Spleen (tissue), 11 donors: ENCODE measurements around the gene GZMH. TPM values are rescaled to one million over a fixed set of nuclear protein-coding genes. Genes with fewer than 3 reads are reported as not detected.
"Not testable (repeated sequence)": the region's sequence is repeated elsewhere in the genome, so short reads cannot be mapped to it uniquely, and the experiment has no call there.

Experiments
- DNase-seq: peaks from one replicate; pipeline ENCODE4 v3.0.0-alpha.2; 2020
- H3K27ac ChIP-seq, 8 donors: fragments of 200-600 bp; sonication (generic) in 7 of 8; 1 replicate in 4 of 8; 2 replicates in 4 of 8; pipeline versions ENCODE4 v1.5.0 to v1.8.0; 2016 to 2021; ENCODE audit warnings: inconsistent platforms in 4 of 8, mild to moderate bottlenecking in 4 of 8, moderate library complexity in 1 of 8
- H3K27me3 ChIP-seq, 7 donors: fragments of 200-600 bp; sonication (generic) in 6 of 7; replicated peaks in 1 of 7; 1 replicate in 4 of 7; 2 replicates in 3 of 7; pipeline versions ENCODE4 v1.5.0 to v1.8.0; 2016 to 2021; ENCODE audit warnings: inconsistent platforms in 3 of 7, mild to moderate bottlenecking in 1 of 7
- H3K36me3 ChIP-seq, 6 donors: fragments of 200-600 bp; sonication (generic) in 5 of 6; 1 replicate in 4 of 6; 2 replicates in 2 of 6; pipeline versions ENCODE4 v1.5.0 to v1.8.0; 2016 to 2021; ENCODE audit warnings: inconsistent platforms in 2 of 6
- H3K4me1 ChIP-seq, 6 donors: fragments of 200-600 bp; sonication (generic) in 5 of 6; 1 replicate in 3 of 6; 2 replicates in 3 of 6; pipeline versions ENCODE4 v1.5.0 to v1.8.0; 2016 to 2021; ENCODE audit warnings: inconsistent platforms in 3 of 6
- H3K4me3 ChIP-seq, 8 donors: fragments of 200-600 bp; sonication (generic) in 7 of 8; 1 replicate in 4 of 8; 2 replicates in 4 of 8; pipeline versions ENCODE4 v1.5.0 to v1.8.0; 2016 to 2021; ENCODE audit warnings: inconsistent platforms in 4 of 8, mild to moderate bottlenecking in 4 of 8, moderate library complexity in 2 of 8
- H3K9me3 ChIP-seq, 8 donors: fragments of 200-600 bp; sonication (generic) in 7 of 8; 1 replicate in 4 of 8; 2 replicates in 4 of 8; pipeline versions ENCODE4 v1.5.0 to v1.8.0; 2016 to 2021; ENCODE audit warnings: inconsistent platforms in 4 of 8
- POLR2A ChIP-seq, 3 donors: fragments of 450-650 bp; IDR thresholded peaks; one replicate each; pipeline ENCODE4 v1.5.1; 2017; ENCODE audit warnings: antibody characterized with exemption in 3 of 3, mild to moderate bottlenecking in 1 of 3
- POLR2AphosphoS5 ChIP-seq, 3 donors: sonication (generic); formaldehyde crosslinking; IDR thresholded peaks; one replicate each; pipeline ENCODE4 v1.5.1; 2017; ENCODE audit warnings: antibody characterized with exemption in 3 of 3
- WGBS, 5 donors: extraction: QIAGEN DNeasy Blood & Tissue Kit in 3 of 5; methylation state at CpG; one replicate each; pipeline versions ENCODE4 v1.1.5 to v1.1.7; 2013 to 2018; 5-methylcytosine and 5-hydroxymethylcytosine counted together
- intact Hi-C: fragments of 100-400 bp; cut with DNase I; formaldehyde crosslinking; loops from one replicate; pipeline ENCODE4 v1.15.0; 2023; ENCODE audit warnings: low total_unique reads
- polyA plus RNA-seq, 3 donors: library from polyadenylated mRNA; stranded (reverse); fragments of 200-250 nt; gene quantifications; one replicate each; pipeline ENCODE4 v1.2.1, GENCODE V29; 2013
- total RNA-seq, 7 donors: library from RNA; depleted of rRNA in 3 of 7; stranded (reverse); fragments of >200 nt in 3 of 7; fragmentation: NEBNext Ultra II Directional in 4 of 7; extraction: Animal tissue kit (Norgen Biotek cat#: 25700) in 4 of 7; gene quantifications; one replicate each; pipeline versions ENCODE4 v1.1.0 to v1.2.1, GENCODE V29; 2016 to 2021
- TF ChIP-seq, protein P1 (sequence below), 11 experiments: fragments of 200-600 bp in 7 of 11; fragments of 450-650 bp in 4 of 11; sonication (generic) in 4 of 11; IDR thresholded peaks in 8 of 11; conservative IDR thresholded peaks in 3 of 11; 1 replicate in 7 of 11; 2 replicates in 4 of 11; pipeline versions ENCODE4 v1.4.0 to v1.8.0; 2016 to 2021; ENCODE audit warnings: antibody characterized with exemption in 11 of 11, inconsistent platforms in 4 of 11, mild to moderate bottlenecking in 1 of 11
- donor health status: healthy with polysubstance abuse.
- donor health status: DM: no; HTN: no; CAD: no; lungs with moderate emphysema.
- donor health status: DM: no; HTN: no; CAD: no.
- donor health status: Bipolar disorder and iron deficiency.
- donor health status: healthy.
- donor health status: DM: no; HTN: no; CAD: no.
- donor health status: DM: yes; HTN: yes; CAD: no.

The GZMH gene
- total and polyA plus RNA-seq, 10 donors: 2.8 to 29.4 (median 9.7) TPM

DNA sequence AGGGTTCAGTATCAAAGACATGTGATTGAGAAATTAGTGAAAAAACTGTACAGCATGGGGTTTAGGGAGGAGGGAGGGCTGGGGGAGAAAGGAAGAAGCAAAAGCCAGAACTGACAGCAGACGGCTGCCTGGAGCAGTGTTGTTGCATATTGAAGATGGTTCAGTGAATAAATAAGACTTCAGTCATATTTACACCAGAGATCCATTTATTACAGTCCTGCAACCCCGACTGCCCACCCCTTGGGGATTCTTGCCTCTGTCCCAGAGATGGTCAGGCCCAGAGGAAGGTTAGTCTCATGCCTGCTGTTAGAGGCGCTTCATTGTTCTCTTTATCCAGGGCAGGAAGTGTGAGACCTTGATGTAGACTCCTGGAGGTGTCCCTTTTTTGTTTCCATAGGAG is 3.2 kb downstream of the GZMH start:
- peak overlapping the region in 1 of 8 donors; percentile 34 for H3K4me3 ChIP-seq
- intact Hi-C loops: loop anchor here (5.0 kb wide), 1 partner anchor 76 kb away; no protein-coding TSS in a partner anchor
- H3K27ac ChIP-seq: peak overlapping the region in 3 of 8 donors; percentile 61 to 77 (median 63)
- H3K9me3 ChIP-seq: no peaks in the 10 kb centered on the region
- H3K36me3 ChIP-seq: no peaks in the 10 kb centered on the region
- H3K4me1 ChIP-seq: peaks cover 0 to 41% (median 31%) of the 10 kb centered on the region in 6 donors
- TF ChIP-seq, protein P1, sequence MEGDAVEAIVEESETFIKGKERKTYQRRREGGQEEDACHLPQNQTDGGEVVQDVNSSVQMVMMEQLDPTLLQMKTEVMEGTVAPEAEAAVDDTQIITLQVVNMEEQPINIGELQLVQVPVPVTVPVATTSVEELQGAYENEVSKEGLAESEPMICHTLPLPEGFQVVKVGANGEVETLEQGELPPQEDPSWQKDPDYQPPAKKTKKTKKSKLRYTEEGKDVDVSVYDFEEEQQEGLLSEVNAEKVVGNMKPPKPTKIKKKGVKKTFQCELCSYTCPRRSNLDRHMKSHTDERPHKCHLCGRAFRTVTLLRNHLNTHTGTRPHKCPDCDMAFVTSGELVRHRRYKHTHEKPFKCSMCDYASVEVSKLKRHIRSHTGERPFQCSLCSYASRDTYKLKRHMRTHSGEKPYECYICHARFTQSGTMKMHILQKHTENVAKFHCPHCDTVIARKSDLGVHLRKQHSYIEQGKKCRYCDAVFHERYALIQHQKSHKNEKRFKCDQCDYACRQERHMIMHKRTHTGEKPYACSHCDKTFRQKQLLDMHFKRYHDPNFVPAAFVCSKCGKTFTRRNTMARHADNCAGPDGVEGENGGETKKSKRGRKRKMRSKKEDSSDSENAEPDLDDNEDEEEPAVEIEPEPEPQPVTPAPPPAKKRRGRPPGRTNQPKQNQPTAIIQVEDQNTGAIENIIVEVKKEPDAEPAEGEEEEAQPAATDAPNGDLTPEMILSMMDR (IDR thresholded peaks at IDR 0.05 in 8 of 11, conservative IDR thresholded peaks at IDR 0.05 in 3 of 11): no peak
- no peak for TF ChIP-seq POLR2A (IDR thresholded peaks at IDR 0.05)
- TF ChIP-seq POLR2AphosphoS5 (IDR thresholded peaks at IDR 0.05): no peak
- 38 to 57% (median 49%) methylated on average over 3 of the region's 3 CpGs for WGBS, 5 donors
- no peaks in the 10 kb centered on the region for H3K27me3 ChIP-seq
- DNase-seq: no peak

DNA sequence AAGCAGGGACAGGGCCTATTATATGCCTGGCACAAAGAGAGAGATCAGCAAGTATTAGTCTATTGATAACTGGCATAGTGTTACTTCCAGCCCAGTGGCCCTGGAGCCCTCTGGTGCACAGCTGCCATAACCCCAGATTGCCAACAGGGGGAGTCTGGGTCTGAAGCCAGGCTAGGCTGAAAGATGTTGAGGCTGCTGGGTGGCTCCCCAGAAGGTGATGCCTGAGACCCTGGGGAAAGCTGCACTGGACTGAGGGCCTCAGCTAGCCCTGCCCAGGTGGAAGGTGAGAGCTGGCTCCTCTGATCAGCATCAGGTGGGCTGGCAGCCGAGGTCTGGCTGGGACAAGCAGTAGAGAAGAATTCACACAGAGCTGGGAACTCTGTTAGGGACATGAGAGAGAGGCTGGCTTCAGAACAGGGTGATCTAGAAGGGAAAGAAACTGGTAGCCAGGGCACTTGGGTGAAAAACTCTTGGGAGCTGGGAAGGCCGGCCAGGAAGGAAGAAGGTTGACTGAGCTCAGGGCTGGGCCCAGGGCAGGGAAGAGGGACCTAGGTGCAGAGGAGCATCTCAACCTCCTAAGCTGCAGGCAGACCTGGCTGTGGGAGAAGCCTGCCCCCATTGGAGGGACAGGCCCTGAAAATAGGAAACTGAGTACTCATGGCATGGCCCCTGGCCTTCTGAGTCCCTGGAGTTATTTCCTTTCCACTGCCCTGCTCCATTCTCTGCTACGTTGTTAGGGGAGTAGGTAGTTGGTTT is 3.9 kb downstream of the GZMH start:
- H3K4me3 ChIP-seq: no peak overlapping the region
- H3K4me1 ChIP-seq: peaks cover 0 to 41% (median 31%) of the 10 kb centered on the region in 6 donors
- H3K9me3 ChIP-seq: no peaks in the 10 kb centered on the region
- H3K27ac ChIP-seq: peak overlapping the region in 3 of 8 donors; percentile 61 to 77 (median 63)
- TF ChIP-seq POLR2A (IDR thresholded peaks at IDR 0.05): no peak
- TF ChIP-seq, protein P1 (IDR thresholded peaks at IDR 0.05 in 8 of 11, conservative IDR thresholded peaks at IDR 0.05 in 3 of 11): peak; percentile 50 to 88 (median 76)
- intact Hi-C loops: loop anchor here (5.0 kb wide), 1 partner anchor 77 kb away; no protein-coding TSS in a partner anchor
- WGBS, 5 donors: 55 to 68% (median 63%) methylated on average over 3 of the region's 3 CpGs
- DNase-seq: peak; percentile 87
- H3K27me3 ChIP-seq: no peaks in the 10 kb centered on the region
- H3K36me3 ChIP-seq: no peaks in the 10 kb centered on the region

DNA sequence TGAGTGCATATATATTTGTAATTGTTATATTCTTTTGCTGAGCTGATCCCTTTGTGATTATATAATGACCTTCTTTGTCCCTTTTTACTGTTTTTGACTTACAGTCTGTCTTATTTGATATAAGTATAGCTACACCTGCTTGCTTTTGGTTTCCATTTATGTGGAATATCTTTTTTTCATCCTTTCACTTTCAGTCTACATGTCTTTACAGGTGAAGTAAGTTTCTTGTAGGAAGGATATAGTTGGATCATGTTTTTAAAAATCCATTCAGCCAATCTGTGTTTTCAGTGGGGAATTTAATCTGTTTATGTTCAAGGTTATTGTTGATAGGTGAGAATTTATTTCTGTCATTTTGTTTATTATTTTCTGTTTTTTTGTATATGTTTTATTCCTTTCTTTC is 12.1 kb downstream of the GZMH start:
- Histone ChIP-seq H3K9me3 (peaks cover 0 to 58% (median 39%) of the 10 kb centered on the region in 8 donors), H3K4me1 (no peaks in the 10 kb centered on the region), H3K27ac (no peak overlapping the region), H3K27me3 (no peaks in the 10 kb centered on the region), H3K4me3 (no peak overlapping the region), H3K36me3 (no peaks in the 10 kb centered on the region)
- no peak for DNase-seq
- TF ChIP-seq, protein P1 (IDR thresholded peaks at IDR 0.05 in 8 of 11, conservative IDR thresholded peaks at IDR 0.05 in 3 of 11): no peak
- TF ChIP-seq POLR2AphosphoS5 (IDR thresholded peaks at IDR 0.05) (no peak), POLR2A (IDR thresholded peaks at IDR 0.05) (no peak)
- intact Hi-C loops: no loop called here

DNA sequence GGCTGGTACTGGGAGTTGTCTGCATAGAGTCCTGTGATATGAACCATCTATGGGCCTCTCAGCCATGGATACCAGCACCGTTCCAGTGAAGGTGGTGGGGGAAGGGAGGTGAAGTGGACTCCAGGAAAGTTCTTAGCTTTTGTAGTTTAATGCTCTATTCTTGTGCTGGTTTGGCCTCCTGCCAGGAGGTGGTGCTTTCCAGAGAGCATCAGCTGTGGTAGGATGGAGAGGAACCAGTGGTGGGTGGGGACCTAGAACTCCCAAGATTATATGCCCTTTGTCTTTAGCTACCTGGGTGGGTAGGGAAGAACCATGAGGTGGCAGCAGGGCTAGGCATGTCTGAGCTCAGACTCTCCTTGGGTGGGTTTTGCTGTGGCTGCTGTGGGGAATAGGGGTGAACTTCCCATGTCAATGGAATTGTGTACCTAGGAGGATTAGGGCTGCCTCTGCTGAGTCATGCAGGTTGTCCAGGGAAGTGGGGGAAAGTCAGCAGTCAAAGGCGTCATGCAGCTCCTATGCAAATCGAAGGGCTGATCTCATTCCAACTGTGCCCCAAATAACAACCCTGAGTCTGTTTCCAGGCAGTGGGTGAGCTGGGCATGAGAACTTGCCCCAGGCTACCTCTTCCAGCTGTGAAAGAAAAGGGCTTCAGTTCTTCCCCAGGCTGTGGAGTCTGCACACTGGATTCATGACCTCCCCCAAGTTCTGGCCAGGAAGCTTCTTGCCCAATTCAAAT is 14.2 kb downstream of the GZMH start:
- no peaks in the 10 kb centered on the region for H3K27me3 ChIP-seq
- H3K4me1 ChIP-seq: no peaks in the 10 kb centered on the region
- no peak overlapping the region for H3K27ac ChIP-seq
- DNase-seq: no peak
- H3K9me3 ChIP-seq: peaks cover 0 to 60% (median 40%) of the 10 kb centered on the region in 8 donors
- H3K4me3 ChIP-seq: no peak overlapping the region
- intact Hi-C loops: no loop called here
- 79 to 88% (median 82%) methylated on average over 3 of the region's 3 CpGs for WGBS, 5 donors
- TF ChIP-seq POLR2A (IDR thresholded peaks at IDR 0.05) (no peak), POLR2AphosphoS5 (IDR thresholded peaks at IDR 0.05) (no peak)
- TF ChIP-seq, protein P1 (IDR thresholded peaks at IDR 0.05 in 8 of 11, conservative IDR thresholded peaks at IDR 0.05 in 3 of 11): no peak
- H3K36me3 ChIP-seq: no peaks in the 10 kb centered on the region

DNA sequence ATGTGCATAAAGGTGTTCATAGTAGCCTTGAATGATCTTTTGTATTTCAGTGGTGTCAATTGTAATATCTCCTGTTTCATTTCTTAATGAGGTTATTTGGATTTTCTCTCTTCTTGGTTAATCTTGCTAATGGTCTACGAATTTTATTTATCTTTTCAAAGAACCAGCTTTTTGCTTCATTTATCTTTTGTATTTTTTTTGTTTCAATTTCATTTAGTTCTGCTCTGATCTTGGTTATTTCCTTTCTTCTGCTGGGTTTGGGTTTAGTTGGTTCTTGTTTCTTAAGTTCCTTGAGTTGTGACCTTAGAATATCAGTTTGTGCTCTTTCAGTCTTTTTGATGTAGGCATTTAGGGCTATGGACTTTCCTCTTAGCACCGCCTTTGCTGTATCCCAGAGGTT is 18.5 kb downstream of the GZMH start:
- peaks cover 0 to 51% (median 33%) of the 10 kb centered on the region in 8 donors for H3K9me3 ChIP-seq
- H3K27me3 ChIP-seq, DNase-seq, H3K27ac ChIP-seq, H3K4me1 ChIP-seq, intact Hi-C loops, H3K36me3 ChIP-seq, H3K4me3 ChIP-seq: not testable (repeated sequence)
- WGBS, 5 donors: 72 to 93% (median 86%) methylated on average over 2 of the region's 2 CpGs

DNA sequence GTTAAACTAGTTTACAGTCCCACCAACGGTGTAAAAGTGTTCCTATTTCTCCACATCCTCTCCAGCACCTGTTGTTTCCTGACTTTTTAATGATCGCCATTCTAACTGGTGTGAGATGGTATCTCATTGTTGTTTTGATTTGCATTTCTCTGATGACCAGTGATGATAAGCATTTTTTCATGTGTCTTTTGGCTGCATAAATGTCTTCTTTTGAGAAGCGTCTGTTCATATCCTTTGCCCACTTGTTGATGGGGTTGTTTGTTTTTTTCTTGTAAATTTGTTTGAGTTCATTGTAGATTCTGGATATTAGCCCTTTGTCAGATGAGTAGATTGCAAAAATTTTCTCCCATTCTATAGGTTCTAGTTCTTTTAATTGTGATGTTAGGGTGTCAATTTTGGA is 25.1 kb downstream of the GZMH start:
- WGBS, 5 donors: 68 to 90% (median 78%) methylated on average over 3 of the region's 3 CpGs
- H3K27me3 ChIP-seq, H3K36me3 ChIP-seq, H3K4me3 ChIP-seq, DNase-seq, intact Hi-C loops, H3K27ac ChIP-seq, H3K4me1 ChIP-seq: not testable (repeated sequence)
- H3K9me3 ChIP-seq: peaks cover 0 to 35% (median 28%) of the 10 kb centered on the region in 8 donors
